Fibroblast of peridontal ligament (primary cell): ENCODE data around the gene SIGLEC10.
"Not testable (repeated sequence)": the region's sequence is repeated elsewhere in the genome, so short reads cannot be mapped to it uniquely, and the experiment has no call there.

Experiments
- DNase-seq: peaks from one replicate; pipeline ENCODE4 v3.0.0-alpha.2; 2010; ENCODE audit errors: extremely low read depth

Gene SIGLEC10

GRCh38 chr19:51417107-51417809, at the start of gene SIGLEC10:
Gene SIGLEC10, minus strand, starts transcription at chr19:51417642. Its CDS starts 61 bp downstream, at chr19:51417581.
- DNase-seq = no peak

- no peak for DNase-seq
Observed at GRCh38 chr19:51466723-51467122, 49.3 kb upstream of the SIGLEC10 start.

- DNase-seq = not testable (repeated sequence)
Observed at GRCh38 chr19:51463976-51464581, 46.6 kb upstream of the SIGLEC10 start.

GRCh38 chr19:51462681-51463080, 45.2 kb upstream of the SIGLEC10 start:
- DNase-seq = no peak

GRCh38 chr19:51462276-51462675, 44.8 kb upstream of the SIGLEC10 start:
- DNase-seq = no peak

- DNase-seq = no peak
Observed at GRCh38 chr19:51461723-51462161, 44.3 kb upstream of the SIGLEC10 start.

GRCh38 chr19:51460164-51460992, 42.9 kb upstream of the SIGLEC10 start:
- DNase-seq = no peak

- no peak for DNase-seq
Observed at GRCh38 chr19:51458899-51459505, 41.6 kb upstream of the SIGLEC10 start.

- DNase-seq = no peak
Observed at GRCh38 chr19:51458051-51458645, 40.7 kb upstream of the SIGLEC10 start, which contains the start of gene SIGLEC8. Gene SIGLEC8, minus strand, starts transcription at chr19:51458454. Its CDS starts 67 bp downstream, at chr19:51458387.

GRCh38 chr19:51457351-51458013, 40.0 kb upstream of the SIGLEC10 start:
- DNase-seq = no peak

GRCh38 chr19:51456541-51457290, 39.3 kb upstream of the SIGLEC10 start:
- no peak for DNase-seq

- no peak for DNase-seq
Observed at GRCh38 chr19:51450730-51451307, 33.4 kb upstream of the SIGLEC10 start.

- DNase-seq = no peak
Observed at GRCh38 chr19:51448411-51449016, 31.1 kb upstream of the SIGLEC10 start.

GRCh38 chr19:51448011-51448410, 30.6 kb upstream of the SIGLEC10 start:
- no peak for DNase-seq

- DNase-seq = not testable (repeated sequence)
Observed at GRCh38 chr19:51447510-51447909, 30.1 kb upstream of the SIGLEC10 start.

GRCh38 chr19:51441410-51442390, 24.3 kb upstream of the SIGLEC10 start:
- DNase-seq = no peak

GRCh38 chr19:51440846-51441409, 23.5 kb upstream of the SIGLEC10 start:
- no peak for DNase-seq

GRCh38 chr19:51440052-51440451, 22.6 kb upstream of the SIGLEC10 start:
- DNase-seq = no peak
